DMS114 treated with DMSO at 0.1 percent for 48 hours (cell line): ENCODE results near the gene IFT25.
"Not testable (repeated sequence)": the region's sequence is repeated elsewhere in the genome, so short reads cannot be mapped to it uniquely, and the experiment has no call there.

Experiments used
- DNase-seq: peaks from one replicate; lab custom pipeline; 2025; ENCODE audit not compliant: unreplicated experiment; lab: John Stamatoyannopoulos, UW

Gene IFT25

DNA sequence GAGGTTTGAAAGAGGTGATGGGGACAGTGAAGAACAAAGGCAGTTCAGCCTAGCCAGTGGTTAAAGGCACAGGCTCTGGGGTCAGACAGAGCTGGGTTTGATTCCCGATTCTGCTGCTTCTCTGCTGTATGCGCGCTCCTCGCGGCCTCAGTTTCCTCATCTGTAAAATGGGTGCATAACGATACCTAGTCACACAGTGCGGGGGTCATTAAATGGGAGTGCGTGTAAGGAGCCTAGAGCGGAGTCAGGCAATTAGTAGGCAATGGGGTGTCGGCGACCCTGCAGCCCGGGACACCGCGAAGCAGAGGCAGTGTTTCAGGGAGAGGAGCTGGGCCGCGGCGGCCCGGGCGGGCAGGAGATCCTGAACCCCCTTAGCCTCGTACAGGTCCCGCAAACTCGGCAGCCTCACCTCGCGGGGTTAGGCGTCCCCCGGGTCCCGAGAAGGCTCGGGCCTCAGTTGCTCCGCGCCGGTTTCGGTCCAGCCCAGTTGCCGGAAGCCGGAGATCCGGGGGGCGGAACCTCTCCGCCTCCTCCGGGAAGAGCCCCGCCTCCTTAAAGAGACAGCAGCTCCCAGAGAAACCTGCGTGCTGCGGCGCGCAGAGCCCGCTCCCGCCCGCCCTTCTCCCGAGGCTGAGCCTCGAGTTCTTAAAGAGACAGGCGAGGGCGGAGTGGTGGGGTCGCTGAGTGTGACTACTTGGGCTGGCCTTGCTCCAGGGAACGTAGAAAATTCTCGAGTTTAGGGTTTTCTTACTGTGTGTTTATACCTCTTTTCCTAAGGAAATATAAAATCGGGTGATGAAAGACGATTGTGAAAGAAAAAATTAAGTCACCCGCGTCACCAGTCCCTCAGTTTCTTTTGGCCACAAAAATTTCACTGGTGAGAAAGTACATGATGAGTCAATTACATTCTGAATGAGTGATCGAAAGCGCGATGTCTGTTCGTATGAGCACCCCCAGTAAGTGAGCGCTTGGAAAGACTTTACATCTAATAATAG, 55.9 kb downstream of the IFT25 start, which contains the start of gene YIPF1:
Gene YIPF1 (minus strand): TSS at position 494 of the 995 bp plus-strand sequence. CDS start 860 bp downstream, outside the sequence.
- peak; percentile 83 for DNase-seq

DNA sequence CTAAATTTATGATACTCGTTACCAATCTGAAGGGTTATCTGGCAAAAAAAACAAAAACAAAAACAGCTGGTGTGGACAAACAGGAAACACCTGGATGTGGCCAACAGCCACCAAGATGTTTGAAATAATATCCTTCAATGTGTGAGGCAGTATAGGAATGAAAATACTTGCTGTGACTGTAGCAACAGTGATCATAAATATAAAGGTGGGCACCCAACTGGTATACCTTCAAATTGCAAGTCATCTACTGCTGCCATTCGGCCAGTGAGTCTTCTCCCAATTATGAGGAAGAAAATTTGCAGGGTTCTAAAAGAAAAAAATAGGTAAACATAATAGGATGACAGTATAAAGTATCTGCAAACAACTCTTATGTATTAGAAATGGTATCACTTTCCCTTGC, 56.8 kb downstream of the IFT25 start:
- no peak for DNase-seq

DNA sequence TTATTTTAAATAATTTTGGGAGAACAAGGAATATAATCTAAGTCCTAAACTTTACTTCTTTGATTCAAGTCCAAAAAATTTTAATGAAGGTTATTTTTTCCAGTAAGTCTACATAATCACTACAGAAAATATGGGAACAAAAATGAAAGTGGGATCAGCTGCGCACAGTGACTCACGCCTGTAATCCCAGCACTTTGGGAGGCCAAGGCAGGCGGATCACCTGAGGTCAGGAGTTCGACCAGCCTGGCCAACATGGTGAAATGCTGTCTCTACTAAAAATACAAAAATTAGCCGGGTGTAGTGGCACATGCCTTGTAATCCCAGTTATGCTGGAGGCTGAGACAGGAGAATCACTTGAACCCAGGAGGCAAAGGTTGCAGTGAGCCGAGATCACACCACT, 61.9 kb downstream of the IFT25 start:
- DNase-seq = not testable (repeated sequence)

DNA sequence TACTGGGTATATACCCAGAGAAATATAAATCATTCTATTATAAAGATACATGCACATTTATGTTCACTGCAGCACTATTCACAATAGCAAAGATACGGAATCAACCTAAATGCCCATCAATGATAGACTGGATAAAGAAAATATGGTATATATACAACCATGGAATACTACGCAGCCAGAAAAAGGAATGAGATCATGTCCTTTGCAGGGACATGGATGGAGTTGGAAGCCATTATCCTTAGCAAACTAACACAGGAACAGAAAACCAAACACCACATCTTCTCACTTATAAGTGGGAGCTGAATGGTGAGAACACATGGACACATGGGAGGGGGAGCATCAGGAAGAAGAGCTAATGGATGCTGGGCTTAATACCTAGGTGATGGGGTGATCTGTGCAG, 63.6 kb downstream of the IFT25 start:
- DNase-seq = not testable (repeated sequence)

- peak; percentile 56 for DNase-seq
Measured at GRCh38 chr1:53878492-53879105, 66.9 kb downstream of the IFT25 start.

DNA sequence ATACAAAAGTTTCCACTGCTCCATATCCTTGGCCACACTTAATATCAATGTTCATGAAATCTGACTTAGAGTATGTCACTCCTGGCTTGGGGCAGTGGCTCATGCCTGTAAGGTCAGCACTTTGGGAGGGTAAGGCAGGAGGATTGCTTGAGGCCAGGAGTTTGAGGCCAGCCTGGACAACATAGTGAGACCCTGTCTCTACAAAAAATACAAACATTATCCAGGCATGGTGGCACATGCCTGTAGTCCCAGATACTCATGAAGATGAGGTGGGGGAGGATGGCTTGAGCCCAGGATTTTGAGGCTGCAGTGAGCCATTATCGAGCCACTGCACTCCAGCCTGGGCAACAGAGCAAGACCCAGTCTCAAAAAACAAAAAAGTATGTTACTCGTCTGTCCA, 70.3 kb downstream of the IFT25 start:
- not testable (repeated sequence) for DNase-seq

DNA sequence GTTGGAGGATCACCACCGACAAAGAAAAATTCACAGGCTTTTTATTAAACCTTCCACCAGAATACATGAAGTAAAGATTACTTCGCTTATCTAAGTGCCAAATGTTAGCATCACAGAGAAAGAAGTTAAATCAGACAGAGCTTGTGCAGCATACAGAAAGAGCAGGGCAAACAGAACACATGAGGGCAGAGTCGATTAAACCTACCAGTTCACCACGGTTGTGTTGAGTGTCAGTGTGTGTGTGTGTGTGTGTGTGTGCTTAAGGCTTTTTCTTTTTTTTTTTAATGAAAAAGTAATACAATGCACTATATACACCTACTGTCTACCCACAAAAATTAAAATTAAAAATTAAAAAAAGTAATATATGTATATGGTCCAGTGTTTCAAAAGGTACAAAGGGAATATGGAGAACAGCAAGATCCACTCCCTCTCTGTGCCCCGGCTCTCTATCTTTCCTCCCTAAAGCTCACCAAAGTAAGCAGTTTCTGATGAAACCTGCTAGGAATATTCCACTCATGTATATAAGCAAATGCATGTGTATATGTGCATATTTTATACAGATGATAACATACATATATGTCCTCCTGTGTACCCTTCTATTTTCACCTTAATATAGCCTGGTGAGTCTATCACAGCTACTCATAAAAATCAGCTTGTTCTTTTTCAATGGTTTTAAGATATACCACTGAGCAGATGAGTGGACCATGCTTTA, 73.6 kb downstream of the IFT25 start:
- no peak for DNase-seq
